NCI-H82 (cell line): ENCODE results near the gene GSDME.

ENCODE experiments used
- DNase-seq: peaks from one replicate; lab custom pipeline; 2025; lab: John Stamatoyannopoulos, UW

The GSDME gene

DNA sequence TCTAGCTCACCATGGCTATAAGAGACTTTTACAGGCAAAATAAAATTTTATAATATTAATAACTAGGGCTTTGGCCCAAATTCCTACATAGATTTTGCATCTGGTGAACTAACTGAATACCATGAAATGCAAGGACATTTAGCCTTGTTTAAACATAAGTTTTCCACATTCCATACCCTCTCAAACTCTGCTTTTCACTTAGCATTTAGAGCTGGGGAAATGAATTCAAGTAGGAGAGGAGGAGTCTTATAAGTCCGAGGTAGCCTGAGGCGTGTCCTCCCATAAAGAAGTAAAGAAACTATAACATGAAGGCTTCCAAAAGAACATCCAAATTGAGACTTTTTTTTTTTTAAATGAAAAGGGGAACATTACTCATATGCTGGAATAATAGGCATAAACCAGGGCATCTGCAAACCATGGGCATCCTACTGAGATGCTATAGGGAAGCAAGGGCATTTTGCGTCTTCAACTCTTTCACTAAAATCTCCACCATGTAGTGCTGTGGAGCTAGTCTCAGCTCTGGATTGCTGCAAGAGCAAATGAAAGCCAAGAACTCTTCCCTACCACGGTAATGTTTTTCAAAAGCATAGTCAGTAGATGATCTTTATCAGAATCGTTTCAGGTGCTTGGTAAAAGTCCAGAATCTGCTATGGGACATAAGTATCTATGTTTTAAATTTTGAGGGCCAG is 104.9 kb downstream of the GSDME start:
- no peak for DNase-seq
